Measurements from ENCODE around the gene C1orf210.

C1orf210 gene

DNA sequence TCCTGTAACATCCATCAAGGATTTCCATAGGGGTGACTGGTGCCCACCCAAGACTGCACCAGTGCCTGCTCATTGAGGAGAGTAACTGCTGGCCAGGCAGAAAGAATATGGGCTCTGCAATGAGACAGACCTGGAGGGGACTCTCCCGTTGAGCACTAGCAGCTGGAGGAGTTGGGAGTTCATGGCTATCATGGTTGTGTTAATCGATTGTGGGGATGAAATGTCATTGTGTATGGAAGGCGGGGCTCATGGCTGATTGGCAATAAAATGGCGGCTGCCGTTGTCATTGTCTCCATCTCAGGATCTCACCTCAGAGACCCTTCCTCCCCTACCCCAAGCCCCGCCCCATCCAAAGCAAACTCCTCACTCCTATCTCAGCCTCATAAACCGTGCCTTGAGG, 11.7 kb downstream of the C1orf210 start:
- DNase-seq (ENCODE audit: low read depth) = no peak

DNA sequence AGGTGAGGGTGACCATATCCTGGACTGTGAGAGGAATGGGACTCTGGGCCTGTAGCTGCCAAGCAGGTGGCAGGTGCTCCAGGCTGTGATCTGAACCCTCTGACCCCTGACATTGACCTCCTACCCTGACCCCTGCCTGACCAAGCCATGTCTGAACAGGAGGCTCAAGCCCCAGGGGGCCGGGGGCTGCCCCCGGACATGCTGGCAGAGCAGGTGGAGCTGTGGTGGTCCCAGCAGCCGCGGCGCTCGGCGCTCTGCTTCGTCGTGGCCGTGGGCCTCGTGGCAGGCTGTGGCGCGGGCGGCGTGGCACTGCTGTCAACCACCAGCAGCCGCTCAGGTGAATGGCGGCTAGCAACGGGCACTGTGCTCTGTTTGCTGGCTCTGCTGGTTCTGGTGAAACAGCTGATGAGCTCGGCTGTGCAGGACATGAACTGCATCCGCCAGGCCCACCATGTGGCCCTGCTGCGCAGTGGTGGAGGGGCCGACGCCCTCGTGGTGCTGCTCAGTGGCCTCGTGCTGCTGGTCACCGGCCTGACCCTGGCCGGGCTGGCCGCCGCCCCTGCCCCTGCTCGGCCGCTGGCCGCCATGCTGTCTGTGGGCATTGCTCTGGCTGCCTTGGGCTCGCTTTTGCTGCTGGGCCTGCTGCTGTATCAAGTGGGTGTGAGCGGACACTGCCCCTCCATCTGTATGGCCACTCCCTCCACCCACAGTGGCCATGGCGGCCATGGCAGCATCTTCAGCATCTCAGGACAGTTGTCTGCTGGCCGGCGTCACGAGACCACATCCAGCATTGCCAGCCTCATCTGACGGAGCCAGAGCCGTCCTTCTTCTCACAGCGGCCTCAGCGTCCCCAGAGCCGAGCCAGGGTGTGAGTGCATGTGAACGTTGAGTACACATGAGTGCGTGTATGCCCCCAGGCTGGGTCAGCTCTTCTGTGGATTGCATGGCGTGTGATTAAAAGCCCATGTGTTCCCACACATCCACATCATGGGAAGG, 12.5 kb downstream of the C1orf210 start:
- no peak for DNase-seq (ENCODE audit: low read depth)

DNA sequence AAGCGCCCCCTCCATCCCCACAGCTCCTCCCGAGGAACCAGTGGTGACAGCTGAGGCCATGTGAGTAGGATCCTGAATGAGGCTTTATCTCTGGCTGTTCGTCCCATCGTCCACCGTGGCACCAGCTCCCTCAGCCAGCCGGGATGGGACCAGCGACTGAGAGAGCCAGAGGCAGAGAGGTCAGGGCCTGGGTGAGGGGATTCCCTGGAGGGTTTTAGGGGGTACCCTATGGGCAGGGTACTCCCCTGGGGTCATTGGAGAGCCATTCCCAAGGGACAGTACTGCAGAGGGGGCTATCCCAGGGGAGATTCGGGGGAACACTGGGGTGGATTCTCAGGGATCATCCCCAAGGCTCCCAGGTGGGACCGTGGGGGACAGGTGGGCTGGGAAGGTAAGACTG, 13.2 kb downstream of the C1orf210 start:
- DNase-seq (ENCODE audit: low read depth) = no peak

DNA sequence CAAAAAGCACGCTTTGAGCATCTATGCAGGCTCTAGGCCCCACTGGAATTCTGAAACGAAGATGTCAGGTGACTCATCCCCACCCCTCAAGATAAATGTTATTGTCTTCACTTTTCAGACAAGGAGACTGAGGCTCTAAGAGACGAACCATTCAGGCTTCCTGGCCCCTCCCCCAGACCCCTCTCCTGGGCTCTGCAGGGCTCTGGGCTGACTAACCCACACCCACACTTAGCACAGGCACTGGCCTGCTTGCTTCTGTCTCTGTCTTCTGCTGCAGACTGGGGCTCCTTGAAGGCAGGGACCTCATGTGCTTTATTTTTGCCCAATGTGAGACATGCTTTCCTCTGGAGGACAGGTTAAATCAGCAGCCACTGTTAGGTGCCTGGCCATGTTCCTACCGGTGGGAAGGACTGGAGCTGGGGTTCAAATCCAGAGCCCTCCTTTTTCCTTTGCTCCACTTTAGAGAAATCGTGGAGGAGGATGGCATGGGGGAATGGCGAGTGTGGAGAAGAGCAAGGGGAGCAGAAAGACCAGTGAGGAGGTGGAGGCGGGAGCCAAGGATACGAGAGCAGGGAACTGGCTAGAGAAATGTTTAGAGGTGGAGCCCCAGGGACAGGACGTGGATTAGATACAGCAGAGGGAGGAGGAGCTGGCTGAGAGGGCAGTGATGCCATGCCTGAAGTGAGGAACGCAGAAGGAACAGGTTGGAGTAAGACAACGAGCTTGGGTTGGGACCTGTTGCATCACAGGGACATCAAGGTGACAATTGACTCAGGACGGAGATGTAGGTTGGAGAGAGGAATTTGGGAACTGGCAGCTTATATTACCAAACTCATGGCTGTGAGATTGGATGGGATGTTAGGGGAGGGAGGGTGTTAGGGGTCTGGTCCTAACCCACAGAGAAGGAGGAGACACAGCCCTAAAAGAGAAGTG, 13.9 kb downstream of the C1orf210 start:
- no peak for DNase-seq (ENCODE audit: low read depth)

DNA sequence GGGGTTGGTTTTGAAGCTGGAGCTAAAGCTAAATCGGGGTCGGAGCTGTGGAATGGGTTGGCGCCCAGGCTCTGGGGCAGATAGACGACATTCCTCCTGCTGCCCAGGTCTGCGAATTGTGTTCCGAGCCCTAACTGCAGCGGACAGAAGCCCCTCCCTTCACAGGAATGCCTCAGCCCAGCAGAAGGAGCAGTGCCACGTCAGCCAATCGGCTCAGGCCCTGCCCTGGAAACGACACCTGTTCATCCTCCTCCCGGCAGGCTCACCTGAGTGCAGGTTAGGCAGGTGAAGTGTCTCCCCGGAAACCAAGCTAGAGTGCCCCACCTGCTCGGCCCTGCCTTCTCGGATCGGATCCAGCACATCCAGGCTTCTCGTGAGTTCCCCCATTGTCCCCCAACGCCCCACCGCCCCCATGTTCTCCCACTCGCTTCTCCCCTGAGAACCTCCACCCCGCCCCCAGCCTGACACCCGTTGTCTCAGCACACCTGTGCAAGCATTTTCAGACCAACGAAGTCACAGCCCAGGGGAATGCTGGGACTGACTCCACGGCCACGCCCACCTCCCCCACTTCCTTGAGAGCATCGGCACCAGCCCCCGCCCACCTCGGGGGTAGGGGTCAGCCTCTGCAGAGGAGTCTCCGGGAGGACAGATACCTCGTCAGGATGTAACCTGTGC, 14.8 kb downstream of the C1orf210 start:
- DNase-seq (ENCODE audit: low read depth) = no peak

DNA sequence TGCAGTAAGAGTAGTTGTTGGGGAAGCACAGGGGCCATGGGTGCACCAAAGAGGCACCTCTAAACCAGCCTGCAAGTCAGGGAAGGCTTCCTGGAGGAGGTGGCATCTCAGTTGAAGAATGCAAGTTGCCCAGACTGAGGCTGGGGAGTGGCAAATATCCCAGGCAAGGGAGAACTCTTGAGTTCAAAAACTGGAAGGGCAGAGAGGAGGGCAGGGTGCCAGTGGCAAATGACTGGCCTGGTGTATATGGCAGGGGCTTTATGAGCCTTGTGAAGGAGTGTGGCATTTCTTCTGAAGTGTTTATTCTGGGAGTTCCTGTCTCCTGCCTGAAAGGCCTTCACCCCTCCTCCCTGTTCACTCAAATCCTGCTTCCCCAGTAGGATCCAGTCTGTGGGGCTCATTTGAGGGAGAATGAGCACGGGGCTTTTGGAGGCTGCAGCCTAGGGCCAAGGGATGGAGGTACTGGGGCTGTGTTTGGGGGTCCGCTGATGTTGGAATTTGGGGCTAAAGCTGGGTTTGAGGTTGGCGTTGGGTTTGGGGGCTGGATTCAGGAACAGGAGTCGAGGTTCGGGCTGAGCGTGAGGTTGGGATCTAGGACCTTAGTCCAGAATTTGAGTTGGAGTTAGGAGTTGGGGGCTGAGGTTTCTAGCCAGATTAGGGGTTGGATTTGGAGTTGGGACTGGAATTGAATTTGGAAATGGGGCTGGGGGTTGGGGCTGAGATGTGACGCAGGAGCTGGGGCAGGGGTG, 15.6 kb downstream of the C1orf210 start, which contains the start of gene TMEM125:
TSS of gene TMEM125 (plus strand) at position 357 of the 749 bp plus-strand sequence. CDS start 2,740 bp downstream, outside the sequence.
- DNase-seq (ENCODE audit: low read depth) = no peak

DNA sequence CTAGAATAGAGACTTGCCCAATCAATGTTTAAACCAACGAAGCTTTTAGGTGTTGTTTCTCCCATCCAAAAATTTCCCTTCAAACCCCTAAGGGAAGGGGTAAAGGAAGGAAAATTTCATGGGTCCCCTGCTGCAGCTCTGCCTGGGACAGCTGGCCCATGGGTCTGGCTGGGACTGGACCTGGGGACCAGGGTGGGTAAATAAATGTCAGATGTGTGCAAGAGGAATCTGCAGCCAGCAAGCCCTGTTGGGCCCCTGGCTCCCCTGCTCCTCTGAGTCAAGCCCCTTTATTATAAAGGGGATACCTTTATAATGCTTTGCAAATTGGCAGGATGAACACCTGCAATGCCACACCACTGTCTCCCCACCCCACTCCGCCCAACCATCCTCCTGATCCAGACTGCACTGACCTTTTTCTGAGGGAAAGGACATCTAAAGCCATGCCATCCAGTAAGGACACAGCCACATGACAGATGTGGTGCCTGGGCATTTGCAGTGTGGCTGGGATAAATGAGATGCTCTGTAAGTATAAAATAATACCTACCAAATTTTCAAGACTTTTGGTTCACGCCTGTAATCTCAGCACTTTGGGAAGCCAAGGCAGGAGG, 17.5 kb downstream of the C1orf210 start:
- no peak for DNase-seq (ENCODE audit: low read depth)

DNA sequence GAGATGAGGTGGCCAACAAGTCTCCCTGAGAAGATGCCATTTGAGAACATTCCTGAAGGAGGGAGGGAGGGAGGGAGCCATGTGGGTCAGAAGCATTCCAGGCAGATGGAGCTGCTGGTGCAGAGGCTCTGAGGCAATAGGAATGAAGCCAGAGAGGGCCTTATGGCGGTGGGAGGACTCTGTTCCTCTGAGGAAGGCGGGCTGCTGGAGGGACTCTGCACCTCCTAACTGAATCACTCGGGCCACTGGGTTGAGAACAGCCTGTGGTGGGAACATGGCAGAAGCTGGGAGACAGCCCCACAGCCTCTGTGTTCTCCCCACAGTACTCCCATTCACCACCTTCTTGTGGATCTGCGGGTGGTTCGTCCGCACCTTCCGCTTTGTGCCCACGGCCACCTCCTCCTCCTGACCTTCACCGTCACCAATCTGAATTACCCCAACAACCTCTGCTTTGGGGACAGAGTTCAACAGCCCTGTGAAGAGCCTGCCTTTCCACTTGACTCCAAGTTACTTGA, 18.0 kb downstream of the C1orf210 start:
- no peak for DNase-seq (ENCODE audit: low read depth)

DNA sequence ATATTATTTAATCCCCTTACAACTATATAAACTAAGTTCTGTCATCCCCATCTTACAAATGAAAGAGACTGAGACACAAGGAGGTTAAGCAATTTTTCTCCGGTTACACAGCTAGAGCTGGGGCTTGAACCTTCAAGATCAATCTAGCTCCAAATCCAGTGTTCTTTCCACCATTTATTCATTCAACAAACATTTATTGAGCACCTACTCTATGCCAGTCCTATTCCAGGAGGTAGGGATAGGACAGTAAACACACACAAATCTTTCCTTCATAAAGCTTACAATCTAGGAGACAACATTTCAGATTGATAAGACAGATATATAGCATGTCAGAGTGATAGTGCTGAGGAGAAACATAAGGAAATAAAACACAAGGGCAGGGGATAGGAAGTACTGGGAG, 18.5 kb downstream of the C1orf210 start:
- DNase-seq (ENCODE audit: low read depth) = no peak

DNA sequence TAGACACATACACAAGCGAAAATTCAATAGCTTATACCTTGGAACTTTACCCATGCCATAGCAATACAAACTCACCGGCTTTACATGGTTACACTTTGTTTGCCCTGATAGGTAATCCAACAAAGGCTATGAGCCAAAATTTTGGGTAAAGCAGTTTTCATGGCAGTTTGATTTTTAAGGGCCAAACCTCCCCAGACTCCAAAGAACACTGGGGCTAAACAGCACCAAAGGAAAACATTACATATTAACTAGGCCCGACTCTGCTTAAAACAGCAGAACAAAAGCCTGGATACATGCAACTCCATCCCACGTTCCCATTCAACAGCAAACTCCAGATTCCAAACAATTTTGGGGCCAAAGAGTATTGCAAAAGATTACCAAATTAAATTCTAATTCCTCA, 19.9 kb downstream of the C1orf210 start:
- DNase-seq (ENCODE audit: low read depth) = no peak

DNA sequence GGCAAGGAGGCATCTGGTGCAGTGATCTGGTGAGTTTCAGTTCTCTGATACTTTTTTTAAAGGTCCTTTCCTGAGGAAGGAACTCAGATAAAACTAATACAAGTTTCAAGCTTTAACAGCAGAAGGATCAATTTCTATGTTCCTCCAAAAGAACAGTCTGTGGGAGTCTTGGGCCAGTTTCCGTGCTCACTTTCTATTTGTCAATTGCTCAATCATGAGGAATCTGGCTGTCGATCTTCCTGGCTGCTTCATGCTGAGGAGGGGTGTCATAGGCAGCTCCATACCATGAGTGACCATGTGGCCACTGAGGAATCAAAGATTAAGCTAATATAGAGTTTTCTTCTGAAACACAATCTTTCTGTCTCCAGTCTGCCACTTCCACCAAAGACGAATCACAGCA, 27.0 kb downstream of the C1orf210 start:
- no peak for DNase-seq (ENCODE audit: low read depth)

DNA sequence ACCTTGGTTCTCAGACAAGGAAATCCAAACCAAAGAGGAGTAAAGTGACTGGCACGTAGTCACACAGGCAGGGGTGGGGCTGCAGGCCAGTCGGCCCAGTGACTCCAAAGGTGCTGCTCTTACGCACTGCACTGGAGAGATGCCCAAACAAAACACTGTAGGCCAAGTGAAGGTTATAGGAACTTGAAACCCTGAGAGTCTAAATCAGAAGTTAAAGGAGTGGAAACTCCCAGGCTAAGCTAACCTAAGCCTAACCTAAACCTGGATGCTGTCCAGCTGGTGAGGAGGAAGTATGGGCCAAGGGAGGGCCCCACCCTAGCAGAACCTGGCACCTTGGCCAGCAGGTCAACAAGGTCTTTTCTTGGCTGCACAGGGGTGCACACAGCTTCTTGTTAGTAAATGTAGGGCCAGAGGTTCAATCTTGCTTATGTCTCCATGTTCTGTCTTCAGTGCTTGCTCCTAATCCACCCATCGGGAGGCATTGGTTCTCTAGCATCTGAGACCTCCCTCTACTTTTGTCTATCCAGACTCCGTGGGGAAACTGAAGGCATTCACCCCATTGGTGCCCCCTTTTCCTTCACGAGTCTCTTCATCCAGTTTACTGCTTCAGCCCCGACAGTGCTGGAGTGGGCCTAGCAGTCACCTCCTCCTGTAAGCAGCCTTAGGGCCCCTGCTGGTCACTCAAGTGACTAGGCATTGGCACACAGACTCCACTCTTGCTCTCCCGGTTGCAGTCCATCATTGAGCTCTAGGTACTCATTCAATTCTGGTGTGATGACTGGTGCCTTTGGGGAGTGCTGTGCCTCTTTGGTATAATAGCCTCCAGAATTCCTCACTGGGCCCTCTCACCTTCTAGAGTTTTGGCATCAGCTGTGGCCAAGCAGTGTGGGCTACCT, 28.5 kb downstream of the C1orf210 start:
- no peak for DNase-seq (ENCODE audit: low read depth)

DNA sequence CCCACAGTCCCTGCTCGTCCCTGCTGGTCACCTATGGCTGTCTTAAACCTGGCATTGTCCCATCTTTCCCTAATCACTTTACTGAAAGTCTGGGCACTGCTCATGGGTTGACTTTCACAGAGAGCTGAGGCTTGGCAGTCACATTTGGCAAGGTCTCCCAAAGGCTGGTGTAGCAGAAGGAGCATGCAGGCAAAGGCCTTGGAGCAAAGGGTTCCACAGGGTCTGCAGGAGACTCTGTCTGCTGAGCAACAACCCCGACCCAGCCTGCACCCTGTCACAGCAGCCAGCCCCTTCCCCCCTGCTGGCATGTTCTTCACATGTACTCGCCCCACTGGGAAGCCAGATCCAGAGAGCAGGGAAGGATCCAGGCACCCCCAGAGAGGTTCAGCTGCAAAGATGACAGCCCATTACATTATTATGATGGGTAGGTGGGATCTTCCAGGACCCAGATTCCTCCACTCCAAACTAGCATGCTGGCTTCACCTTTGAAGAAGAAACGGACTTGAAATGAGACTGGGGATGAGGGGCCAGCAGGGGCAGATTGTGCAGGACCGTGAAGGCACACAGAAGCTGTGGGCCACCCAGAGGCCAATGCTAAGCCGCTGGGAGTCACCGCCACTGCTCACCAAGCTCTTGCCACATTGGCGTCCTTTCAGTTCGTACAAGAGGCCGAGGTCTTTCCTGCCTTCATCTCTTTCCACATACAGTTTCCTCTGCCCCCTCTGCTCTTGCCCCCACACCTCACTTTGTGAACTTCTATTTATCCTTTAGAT, 29.8 kb downstream of the C1orf210 start:
- DNase-seq (ENCODE audit: low read depth) = no peak

DNA sequence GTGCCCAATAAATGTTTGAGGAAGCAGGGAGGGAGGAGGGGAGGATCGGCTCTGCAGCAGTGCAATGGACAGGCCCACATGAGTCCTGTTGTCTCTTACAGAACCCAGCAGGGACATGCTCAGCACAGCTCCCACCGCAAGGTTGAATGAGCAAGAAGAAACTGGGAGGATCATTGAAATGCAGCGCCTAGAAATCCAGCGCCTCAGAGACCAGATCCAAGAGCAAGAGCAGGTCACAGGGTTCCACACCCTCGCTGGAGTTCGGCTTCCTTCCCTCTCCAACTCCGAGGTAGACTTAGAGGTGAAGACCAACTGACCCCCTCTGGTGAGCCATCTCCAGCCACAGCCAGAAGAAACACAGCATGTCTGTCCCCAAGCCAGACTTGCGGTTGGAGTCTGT, 31.5 kb downstream of the C1orf210 start:
- DNase-seq (ENCODE audit: low read depth) = no peak

DNA sequence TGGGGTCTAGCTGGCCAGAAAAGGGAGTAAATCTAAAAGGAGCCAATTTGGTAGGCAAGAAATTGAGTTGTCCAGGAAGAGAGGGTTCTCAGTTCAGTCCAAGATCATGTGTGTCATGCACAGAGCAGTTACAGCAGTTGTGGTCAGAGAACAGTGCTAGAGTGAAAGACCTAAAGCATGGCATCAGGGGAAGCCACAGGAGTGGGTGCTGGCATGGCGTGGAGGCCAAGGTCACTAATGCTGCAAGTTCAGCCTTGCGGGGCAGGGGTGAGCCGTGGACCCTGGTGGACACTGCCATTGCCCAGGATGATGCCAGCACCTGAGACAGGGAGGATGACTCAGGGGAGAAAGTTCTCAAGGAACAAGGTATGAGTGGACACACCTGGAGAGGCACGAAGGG, 32.2 kb downstream of the C1orf210 start:
- DNase-seq (ENCODE audit: low read depth) = no peak

DNA sequence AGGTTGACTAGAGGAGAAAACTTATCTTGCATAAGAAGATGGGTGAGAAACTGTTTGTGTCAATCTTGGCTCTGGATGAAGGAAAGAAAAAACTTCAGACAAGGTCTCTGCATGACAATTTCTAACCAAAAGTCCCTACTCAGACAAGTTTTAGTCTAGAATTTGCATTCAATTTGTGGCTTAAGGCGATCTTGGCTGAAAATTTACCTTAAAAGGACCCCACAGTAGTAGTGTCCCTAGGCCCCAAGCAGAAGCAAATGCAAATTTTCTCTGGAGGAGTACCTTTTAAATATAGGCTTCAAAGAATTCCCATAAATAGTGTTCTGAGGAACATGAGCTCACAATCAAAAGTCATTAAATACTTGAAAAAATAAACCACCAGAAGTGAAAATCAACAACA, 33.2 kb downstream of the C1orf210 start:
- DNase-seq (ENCODE audit: low read depth) = no peak

DNA sequence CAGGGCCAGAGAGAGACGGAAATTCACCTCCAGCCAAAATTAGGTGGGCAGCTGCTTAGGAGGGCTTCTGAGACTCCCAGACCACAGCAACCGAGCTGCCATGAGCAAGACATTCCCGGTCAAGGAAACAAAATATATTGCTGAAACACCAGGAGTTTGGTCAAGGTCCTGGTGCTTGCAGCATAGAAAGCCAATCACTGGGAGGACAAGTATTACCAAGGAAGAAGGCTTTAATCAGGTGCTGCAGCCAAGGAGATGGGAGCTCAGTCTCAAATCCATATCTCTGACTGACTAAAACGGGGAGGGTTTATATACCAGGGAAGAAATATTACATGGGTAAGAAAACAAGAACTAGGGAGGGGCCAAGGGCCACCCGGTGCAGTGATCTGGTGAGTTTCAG, 34.4 kb downstream of the C1orf210 start:
- DNase-seq (ENCODE audit: low read depth) = no peak

DNA sequence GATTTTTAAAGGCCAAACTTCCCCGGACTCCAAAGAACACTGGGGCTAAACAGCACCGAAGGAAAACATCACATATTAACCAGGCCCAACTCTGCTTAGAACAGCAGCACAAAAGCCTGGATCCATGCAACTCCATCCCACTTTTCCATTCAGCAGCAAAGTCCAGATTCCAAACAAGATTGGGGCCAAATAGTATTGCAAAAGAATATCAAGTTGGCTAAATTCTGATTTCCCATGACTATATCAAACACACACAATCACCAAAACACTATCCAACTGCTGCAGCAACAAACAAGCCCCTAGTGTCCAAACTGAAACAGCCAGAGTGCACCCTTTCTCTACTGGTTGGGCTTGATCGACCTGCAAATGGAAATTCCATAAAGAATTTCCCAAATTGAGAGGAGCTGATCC, 35.0 kb downstream of the C1orf210 start:
- no peak for DNase-seq (ENCODE audit: low read depth)

Measured in stimulated activated CD8-positive, alpha-beta memory T cell treated with anti-CD3 and anti-CD28 coated beads, Interleukin-12 subunit alpha, Interleukin-12 subunit beta, amount 100 ng/mL, for 1 hour (primary cell).